OCI-LY7 (cell line): ENCODE measurements around the gene UBE2U. TPM values are rescaled to one million over a fixed set of nuclear protein-coding genes. Genes with fewer than 3 reads are reported as not detected.
A peak's percentile ranks its signal among the peaks of the same experiment; 100 is the strongest.

ENCODE experiments used
- BruUV-seq: library from RNA; stranded (reverse); fragments of 400-500 nt; replicated peaks from 2 replicates; lab custom pipeline; 2021; lab: Mats Ljungman, UMichigan
- CTCF ChIA-PET: fragments of 300-600 bp; sonication (Branson Sonifier 250); formaldehyde crosslinking; loops from one replicate; lab custom pipeline; 2022; ENCODE audit warnings: antibody characterized with exemption; ENCODE audit not compliant: unreplicated experiment; lab: Charles Lee
- POLR2A ChIA-PET: fragments of 300-600 bp; sonication (Branson Sonifier 250); formaldehyde crosslinking; loops from one replicate; lab custom pipeline; 2022; ENCODE audit warnings: antibody characterized with exemption; lab: Charles Lee
- DNase-seq: peaks from one replicate; pipeline ENCODE4 v3.0.0-alpha.2; 2015; ENCODE audit warnings: low spot score
- H2AFZ ChIP-seq: fragments of 200-600 bp; sonication (generic), shearing (Covaris generic); 2 replicates; pipeline ENCODE4 v1.6.1; 2014; ENCODE audit warnings: mild to moderate bottlenecking, antibody characterized with exemption, low read length, moderate library complexity
- H3K27ac ChIP-seq: fragments of 200-600 bp; sonication (generic); 2 replicates; pipeline ENCODE4 v1.5.1; 2014; ENCODE audit warnings: mixed run types, low read depth, mild to moderate bottlenecking, moderate library complexity, low read length, inconsistent platforms; ENCODE audit not compliant: poor library complexity, severe bottlenecking
- H3K36me3 ChIP-seq: fragments of 200-600 bp; sonication (generic); 2 replicates; pipeline ENCODE4 v1.6.1; 2014; ENCODE audit warnings: mild to moderate bottlenecking, antibody characterized with exemption, low read length, moderate library complexity, mixed read lengths; ENCODE audit not compliant: insufficient read depth
- H3K4me1 ChIP-seq: fragments of 200-600 bp; sonication (generic); 2 replicates; pipeline ENCODE4 v1.5.1; 2014; ENCODE audit warnings: mild to moderate bottlenecking, low read length; ENCODE audit not compliant: insufficient read depth, poor library complexity, severe bottlenecking
- H3K4me2 ChIP-seq: fragments of 200-600 bp; sonication (generic); 2 replicates; pipeline ENCODE4 v1.6.1; 2014; ENCODE audit warnings: mild to moderate bottlenecking, low read length
- H3K4me3 ChIP-seq: fragments of 200-600 bp; sonication (generic); 2 replicates; pipeline ENCODE4 v1.5.1; 2014; ENCODE audit warnings: mild to moderate bottlenecking, low read depth, low read length; ENCODE audit not compliant: poor library complexity, severe bottlenecking
- H3K79me2 ChIP-seq: fragments of 200-600 bp; sonication (generic); 2 replicates; pipeline ENCODE4 v1.6.1; 2016; ENCODE audit warnings: low read depth, mild to moderate bottlenecking, low read length, moderate library complexity, mixed read lengths; ENCODE audit not compliant: insufficient read depth
- H3K9me2 ChIP-seq: fragments of 200-600 bp; sonication (generic); 2 replicates; pipeline ENCODE4 v1.6.1; 2016; ENCODE audit warnings: mild to moderate bottlenecking, low read length, mixed read lengths; ENCODE audit not compliant: insufficient read depth
- H3K9me3 ChIP-seq: fragments of 200-600 bp; sonication (generic); 2 replicates; pipeline ENCODE4 v1.6.1; 2014; ENCODE audit warnings: mild to moderate bottlenecking, mixed run types, low read length, mixed read lengths
- H4K20me1 ChIP-seq: fragments of 200-600 bp; sonication (generic); 2 replicates; pipeline ENCODE4 v1.6.1; 2014; ENCODE audit warnings: mild to moderate bottlenecking, antibody characterized with exemption, low read length, moderate library complexity, mixed read lengths; ENCODE audit not compliant: insufficient read depth
- CTCF ChIP-seq: fragments of 200-600 bp; sonication (generic); conservative IDR thresholded peaks from 2 replicates; pipeline ENCODE4 v1.5.1; 2014; ENCODE audit warnings: mild to moderate bottlenecking, antibody characterized with exemption, low read length, moderate library complexity, mixed read lengths
- EZH2phosphoT487 ChIP-seq: fragments of 200-600 bp; sonication (generic); IDR thresholded peaks from 2 replicates; pipeline ENCODE4 v1.6.1; 2018; ENCODE audit warnings: low read depth, borderline replicate concordance, mild to moderate bottlenecking, mixed run types, antibody characterized with exemption, low read length, moderate library complexity, mixed read lengths
- intact Hi-C: fragments of 100-400 bp; cut with micrococcal nuclease; formaldehyde crosslinking; loops from one replicate; pipeline ENCODE4 v1.10.0; 2022; ENCODE audit not compliant: unreplicated experiment
- total RNA-seq, 2 experiments: library from RNA; depleted of rRNA in 1 of 2; stranded (reverse); fragments of >200 nt in 1 of 2; shearing (Covaris generic) in 1 of 2; gene quantifications; 2 replicates each; pipeline ENCODE4 v1.2.3, GENCODE V29; 2014 to 2022

The UBE2U gene
- total RNA-seq, 2 experiments from 2014 or later, result not detected

DNA sequence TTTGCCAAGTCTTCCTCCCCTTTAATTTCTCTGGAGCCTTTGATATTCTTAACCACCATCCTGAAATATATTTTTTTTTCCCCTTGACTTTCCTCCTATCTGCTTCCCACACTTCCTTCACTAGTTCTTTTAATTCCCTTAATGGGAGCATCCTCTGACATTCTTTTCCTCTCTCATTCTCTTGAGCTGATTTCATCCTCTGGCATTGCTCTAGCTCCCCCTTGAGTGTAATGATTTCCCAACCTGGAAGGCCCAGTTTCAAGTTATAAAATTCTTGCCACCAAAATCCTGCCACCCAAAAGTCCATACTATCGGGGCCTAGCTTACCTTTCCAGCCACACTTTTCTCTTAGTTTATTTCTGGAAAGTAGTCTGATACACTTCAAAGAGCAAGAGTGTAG is 39.5 kb upstream of the UBE2U start:
- Histone ChIP-seq H2AFZ (no peak overlapping the region), H3K9me2 (no peaks in the 10 kb centered on the region), H4K20me1 (no peaks in the 10 kb centered on the region), H3K27ac (no peak overlapping the region), H3K4me3 (no peak overlapping the region), H3K4me2 (no peak overlapping the region), H3K36me3 (no peaks in the 10 kb centered on the region), H3K9me3 (no peaks in the 10 kb centered on the region), H3K79me2 (no peaks in the 10 kb centered on the region), H3K4me1 (no peaks in the 10 kb centered on the region)
- ChIA-PET POLR2A (interaction anchor here (0.6 kb wide), 2 partner anchors 25 to 492 kb away, joined by 4 to 11 read pairs; no protein-coding TSS in a partner anchor), CTCF (no interaction called here)
- intact Hi-C loops, result no loop called here
- no peak for DNase-seq
- BruUV-seq, result no TSS peak
- TF ChIP-seq CTCF (peak; percentile 43; the same call in 1 of the 2 replicates), EZH2phosphoT487 (no peak)

DNA sequence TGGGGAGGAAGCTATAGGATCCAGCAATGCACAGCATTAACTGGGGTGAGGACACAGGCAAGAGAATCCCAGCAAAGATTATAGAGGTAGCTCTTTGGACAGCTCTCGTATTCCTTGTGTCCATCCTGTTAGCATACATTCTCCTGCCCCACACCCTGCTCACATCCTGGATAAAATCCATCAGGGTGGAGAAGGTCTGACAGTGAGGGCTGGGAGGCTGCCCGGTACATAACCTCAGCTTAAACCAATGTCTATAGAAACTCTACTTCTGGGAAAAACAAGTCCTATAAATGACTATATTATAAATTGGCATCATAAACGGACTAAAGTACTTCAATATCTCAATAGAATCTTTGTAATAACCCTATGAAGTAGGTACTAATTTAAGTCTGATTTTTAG is 36.8 kb upstream of the UBE2U start:
- no peaks in the 10 kb centered on the region for H3K4me1 ChIP-seq
- POLR2A ChIA-PET, result no interaction called here
- no peak overlapping the region for H3K4me2 ChIP-seq
- H2AFZ ChIP-seq, result no peak overlapping the region
- H4K20me1 ChIP-seq, result no peaks in the 10 kb centered on the region
- no TSS peak for BruUV-seq
- H3K9me2 ChIP-seq, result no peaks in the 10 kb centered on the region
- no peak overlapping the region for H3K4me3 ChIP-seq
- no peaks in the 10 kb centered on the region for H3K9me3 ChIP-seq
- CTCF ChIA-PET, result no interaction called here
- no peak for DNase-seq
- TF ChIP-seq CTCF (no peak), EZH2phosphoT487 (no peak)
- no peaks in the 10 kb centered on the region for H3K36me3 ChIP-seq
- no peaks in the 10 kb centered on the region for H3K79me2 ChIP-seq
- no peak overlapping the region for H3K27ac ChIP-seq
- intact Hi-C loops, result no loop called here

DNA sequence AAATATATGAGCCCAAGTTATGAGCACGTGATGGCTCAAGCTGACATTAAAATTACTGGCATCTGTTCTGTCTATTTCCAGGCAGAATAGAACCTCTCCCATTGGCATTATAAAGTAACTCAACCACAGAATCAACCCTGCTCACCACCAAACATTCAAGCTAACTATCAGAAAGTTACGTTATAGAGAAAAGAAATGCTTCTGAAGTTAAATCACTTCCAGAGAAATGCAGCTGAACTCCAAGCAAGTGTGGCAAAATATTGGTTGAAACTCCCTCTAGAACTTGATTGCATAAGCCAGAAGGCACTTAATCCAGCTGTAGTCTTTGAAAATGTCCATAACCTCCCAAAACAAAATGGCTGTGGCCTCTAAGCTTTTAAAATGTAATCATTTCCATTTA is 36.2 kb upstream of the UBE2U start:
- no peak for DNase-seq
- Histone ChIP-seq H3K79me2 (no peaks in the 10 kb centered on the region), H4K20me1 (no peaks in the 10 kb centered on the region), H2AFZ (no peak overlapping the region), H3K4me3 (no peak overlapping the region), H3K4me1 (no peaks in the 10 kb centered on the region), H3K4me2 (no peak overlapping the region), H3K27ac (no peak overlapping the region), H3K9me3 (no peaks in the 10 kb centered on the region), H3K9me2 (no peaks in the 10 kb centered on the region), H3K36me3 (no peaks in the 10 kb centered on the region)
- CTCF ChIA-PET, result no interaction called here
- TF ChIP-seq CTCF, result no peak
- no peak for TF ChIP-seq EZH2phosphoT487
- POLR2A ChIA-PET, result interaction anchor here (1.1 kb wide), 1 partner anchor 31 kb away, joined by 3 read pairs; no protein-coding TSS in a partner anchor
- intact Hi-C loops, result no loop called here
- BruUV-seq, result no TSS peak
